H1 (cell line): Measurements from ENCODE around the gene ZDHHC11. TPM values are rescaled to one million over a fixed set of nuclear protein-coding genes. Genes with fewer than 3 reads are reported as not detected.
"Not testable (repeated sequence)": the region's sequence is repeated elsewhere in the genome, so short reads cannot be mapped to it uniquely, and the experiment has no call there.

Experiments
- CTCF ChIA-PET: fragments of 300-600 bp; sonication (Branson Sonifier 250); formaldehyde crosslinking; loops from one replicate; lab custom pipeline; 2021; ENCODE audit not compliant: partially characterized antibody; lab: Charles Lee
- POLR2A ChIA-PET: fragments of 300-600 bp; sonication (Branson Sonifier 250); formaldehyde crosslinking; loops from one replicate; lab custom pipeline; 2021; ENCODE audit warnings: inconsistent platforms; ENCODE audit not compliant: partially characterized antibody; lab: Charles Lee
- DNase-seq, 2 experiments: peaks; one replicate each; pipeline versions ENCODE4 v3.0.0 to v3.0.0-alpha.2; 2010 to 2022; ENCODE audit warnings: low spot score in 2 of 2, low read depth in 1 of 2, mixed read lengths in 1 of 2
- FAIRE-seq: peaks from 2 replicates; lab custom pipeline; 2011; peaks lifted over from hg19 to GRCh38; lab: Jason Lieb, UNC
- H2AFZ ChIP-seq: 2 replicates; pipeline ENCODE4 v1.8.1; 2012; ENCODE audit warnings: low read length, inconsistent platforms
- H2AK5ac ChIP-seq: 2 replicates; pipeline ENCODE4 v1.6.1; 2013; ENCODE audit warnings: low read depth, low read length
- H2BK120ac ChIP-seq: replicated peaks from 2 replicates; pipeline ENCODE3; 2013; ENCODE audit warnings: low read depth, low read length, inconsistent platforms
- H2BK12ac ChIP-seq: 2 replicates; pipeline ENCODE4 v1.6.1; 2013; ENCODE audit warnings: low read depth, low read length
- H2BK15ac ChIP-seq: 2 replicates; pipeline ENCODE4 v1.6.1; 2013; ENCODE audit warnings: low read length
- H2BK20ac ChIP-seq: 2 replicates; pipeline ENCODE4 v1.6.1; 2013; ENCODE audit warnings: low read length
- H2BK5ac ChIP-seq: 2 replicates; pipeline ENCODE4 v1.6.1; 2013; ENCODE audit warnings: low read depth, low read length
- H3K14ac ChIP-seq: 2 replicates; pipeline ENCODE4 v1.6.1; 2013; ENCODE audit warnings: inconsistent platforms; ENCODE audit not compliant: insufficient read length
- H3K18ac ChIP-seq: 2 replicates; pipeline ENCODE4 v1.6.1; 2013; ENCODE audit warnings: low read length; ENCODE audit errors: extremely low read depth
- H3K23ac ChIP-seq: 2 replicates; pipeline ENCODE4 v1.6.1; 2013; ENCODE audit warnings: inconsistent platforms; ENCODE audit not compliant: insufficient read length
- H3K23me2 ChIP-seq: 2 replicates; pipeline ENCODE4 v1.6.1; 2013; ENCODE audit warnings: low read depth, low read length
- H3K27ac ChIP-seq: 2 replicates; pipeline ENCODE4 v1.6.1; 2011; ENCODE audit warnings: low read depth, low read length, inconsistent platforms
- H3K27me3 ChIP-seq, 4 experiments: replicated peaks in 1 of 4; 1 replicate in 1 of 4; 2 replicates in 3 of 4; pipeline versions ENCODE4 v1.6.1 to v1.8.1; 2011 to 2013; ENCODE audit warnings: low read length in 3 of 4, mild to moderate bottlenecking in 3 of 4, inconsistent platforms in 2 of 4, mixed read lengths in 2 of 4, moderate library complexity in 1 of 4; ENCODE audit not compliant: control insufficient read depth in 3 of 4, insufficient read depth in 3 of 4; ENCODE audit errors: extremely low read depth in 1 of 4
- H3K36me3 ChIP-seq, 4 experiments: 2 replicates each; pipeline versions ENCODE4 v1.6.1 to v1.8.1; 2011 to 2013; ENCODE audit warnings: mild to moderate bottlenecking in 4 of 4, low read length in 3 of 4, moderate library complexity in 2 of 4, control low read depth in 1 of 4, inconsistent platforms in 1 of 4; ENCODE audit not compliant: insufficient read depth in 4 of 4, control insufficient read depth in 2 of 4
- H3K4ac ChIP-seq: replicated peaks from 2 replicates; pipeline ENCODE3; 2013; ENCODE audit warnings: low read length, low read depth, mixed read lengths, inconsistent platforms; ENCODE audit not compliant: insufficient read length
- H3K4me1 ChIP-seq, 4 experiments: replicated peaks in 1 of 4; 1 replicate in 1 of 4; 2 replicates in 3 of 4; pipeline versions ENCODE4 v1.6.1 to v1.8.1; 2011 to 2013; ENCODE audit warnings: low read length in 3 of 4, inconsistent platforms in 2 of 4, mixed read lengths in 1 of 4; ENCODE audit not compliant: insufficient read depth in 4 of 4, control insufficient read depth in 3 of 4
- H3K4me2 ChIP-seq, 2 experiments: 2 replicates each; pipeline versions ENCODE4 v1.6.1 to v1.8.1; 2011 to 2013; ENCODE audit warnings: low read depth in 2 of 2, low read length in 2 of 2, control low read depth in 1 of 2, inconsistent platforms in 1 of 2, mild to moderate bottlenecking in 1 of 2; ENCODE audit not compliant: insufficient read depth in 1 of 2
- H3K4me3 ChIP-seq, 4 experiments: fragments of 200-600, 300-600 bp in 1 of 4; sonication (generic), shearing (Covaris generic), sonication (Bioruptor Twin) in 1 of 4; 2 replicates each; pipeline versions ENCODE4 v1.5.1 to v1.8.1; 2011 to 2016; ENCODE audit warnings: low read length in 4 of 4, low read depth in 3 of 4, control low read depth in 2 of 4, inconsistent platforms in 2 of 4, mild to moderate bottlenecking in 2 of 4, mixed read lengths in 1 of 4, moderate library complexity in 1 of 4; ENCODE audit not compliant: insufficient read depth in 2 of 4; ENCODE audit errors: extremely low read depth in 1 of 4
- H3K56ac ChIP-seq: replicated peaks from 2 replicates; pipeline ENCODE3; 2013; ENCODE audit warnings: low read depth, mild to moderate bottlenecking, mixed read lengths, low read length, inconsistent platforms; ENCODE audit not compliant: insufficient read length
- H3K79me1 ChIP-seq: 2 replicates; pipeline ENCODE4 v1.6.1; 2013; ENCODE audit warnings: low read depth, low read length, control low read depth
- H3K79me2 ChIP-seq, 2 experiments: 2 replicates each; pipeline versions ENCODE4 v1.6.1 to v1.8.1; 2012 to 2013; ENCODE audit warnings: low read length in 2 of 2, mild to moderate bottlenecking in 2 of 2, inconsistent platforms in 1 of 2; ENCODE audit not compliant: insufficient read depth in 2 of 2, control insufficient read depth in 1 of 2
- H3K9ac ChIP-seq, 4 experiments: replicated peaks in 1 of 4; 1 replicate in 1 of 4; 2 replicates in 3 of 4; pipeline versions ENCODE4 v1.6.1 to v1.8.1; 2011 to 2013; ENCODE audit warnings: low read depth in 3 of 4, low read length in 3 of 4, control low read depth in 2 of 4, mild to moderate bottlenecking in 2 of 4, moderate library complexity in 2 of 4, inconsistent platforms in 1 of 4; ENCODE audit errors: extremely low read depth in 1 of 4
- H3K9me3 ChIP-seq, 2 experiments: 2 replicates each; pipeline versions ENCODE4 v1.6.1 to v1.8.1; 2012 to 2013; ENCODE audit warnings: mild to moderate bottlenecking in 2 of 2, moderate library complexity in 2 of 2, control low read depth in 1 of 2, inconsistent platforms in 1 of 2, low read depth in 1 of 2, low read length in 1 of 2, mixed read lengths in 1 of 2; ENCODE audit not compliant: insufficient read depth in 2 of 2
- H4K20me1 ChIP-seq, 2 experiments: replicated peaks in 1 of 2; 2 replicates each; pipeline versions ENCODE3 to v1.8.1; 2011 to 2013; ENCODE audit warnings: inconsistent platforms in 2 of 2, low read length in 2 of 2, mild to moderate bottlenecking in 1 of 2; ENCODE audit not compliant: insufficient read depth in 2 of 2, control insufficient read depth in 1 of 2
- H4K5ac ChIP-seq: 2 replicates; pipeline ENCODE4 v1.6.1; 2013; ENCODE audit warnings: low read length, low read depth, mixed read lengths, inconsistent platforms; ENCODE audit not compliant: insufficient read length
- H4K8ac ChIP-seq: 2 replicates; pipeline ENCODE4 v1.8.0; 2013; ENCODE audit warnings: mild to moderate bottlenecking, moderate library complexity, low read length, inconsistent platforms; ENCODE audit not compliant: insufficient read depth; ENCODE audit errors: extremely low read depth
- H4K91ac ChIP-seq: replicated peaks from 2 replicates; pipeline ENCODE3; 2013; ENCODE audit warnings: low read length, mixed read lengths, inconsistent platforms; ENCODE audit not compliant: insufficient read length
- WGBS, 2 experiments: shearing (Covaris generic) in 1 of 2; methylation state at CpG; one replicate each; pipeline versions ENCODE4 v1.1.6 to v1.1.7; 2013 to 2015; ENCODE audit warnings: low lambda C conversion rate in 2 of 2, mixed read lengths in 2 of 2, inconsistent platforms in 1 of 2, low coverage in 1 of 2, missing lambda C conversion rate in 1 of 2; ENCODE audit not compliant: insufficient replicate concordance in 2 of 2, insufficient coverage in 1 of 2, insufficient read length in 1 of 2; ENCODE audit errors: extremely low coverage in 1 of 2, missing lambda C conversion rate in 1 of 2; 5-methylcytosine and 5-hydroxymethylcytosine counted together
- polyA plus RNA-seq, 7 experiments: library from polyadenylated mRNA; depleted of rRNA in 3 of 7; stranded (reverse) in 5 of 7; unstranded in 2 of 7; fragments of >200 nt in 5 of 7; fragments of 200-250 nt in 2 of 7; gene quantifications; 1 replicate in 5 of 7; 2 replicates in 1 of 7; 4 replicates in 1 of 7; pipeline versions ENCODE4 v1.2.1 to v1.2.3, GENCODE V29; 2011 to 2013; ENCODE audit warnings: missing spikeins in 2 of 7, mixed read lengths in 2 of 7
- total RNA-seq: library from RNA; stranded (reverse); fragmentation: NEBNext Ultra II Directional; extraction: Animal tissue kit (Norgen Biotek cat#: 25700); gene quantifications from 2 replicates; pipeline ENCODE4 v1.2.1, GENCODE V29; 2021

ZDHHC11 gene
- total and polyA plus RNA-seq, 2 of the 8 experiments (the other 6 are each of a cell fraction or from before 2014, with no cell fraction given): 4.7 to 16.6 TPM

DNA sequence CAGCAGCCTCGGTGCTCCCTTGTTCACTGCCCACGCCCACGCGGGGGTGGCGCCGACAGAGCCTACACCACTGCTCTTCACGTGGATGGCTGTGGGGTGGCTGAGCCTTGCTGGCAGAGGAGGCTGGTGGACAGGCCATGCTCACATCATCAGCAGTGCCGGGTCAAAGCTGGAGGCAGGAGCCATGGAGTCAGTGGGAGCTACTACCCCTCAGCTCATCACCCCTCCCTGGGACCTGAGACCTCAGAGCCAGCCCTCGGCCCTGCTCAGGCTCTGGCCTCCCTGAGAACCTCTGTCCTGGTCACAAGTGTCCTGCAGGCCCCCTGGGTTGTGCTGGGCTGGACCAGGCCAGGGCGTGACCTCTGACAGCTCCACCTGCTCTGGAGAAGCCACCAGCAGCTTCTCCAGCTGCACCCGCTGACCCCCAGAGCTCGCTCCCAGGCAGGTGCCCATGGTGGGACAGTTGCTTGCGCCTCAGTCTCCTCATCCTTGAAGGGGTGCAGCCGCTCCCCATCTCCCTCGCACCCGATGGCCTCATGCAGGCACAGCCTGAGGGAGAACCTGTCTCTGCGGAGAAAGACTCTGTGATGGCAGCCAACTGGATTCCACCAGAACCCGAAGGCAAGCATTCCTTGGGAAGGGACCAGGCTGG is 75.8 kb downstream of the ZDHHC11 start:
- H3K4me3 ChIP-seq, H3K9me3 ChIP-seq, H3K9ac ChIP-seq, H2BK5ac ChIP-seq, H2BK12ac ChIP-seq, H3K23ac ChIP-seq, H3K14ac ChIP-seq, H3K23me2 ChIP-seq, H2AK5ac ChIP-seq, H2BK20ac ChIP-seq, H3K27me3 ChIP-seq, H4K8ac ChIP-seq, H3K4me2 ChIP-seq, FAIRE-seq, H3K4me1 ChIP-seq, POLR2A ChIA-PET, H4K5ac ChIP-seq, H3K4ac ChIP-seq, H3K27ac ChIP-seq, H3K56ac ChIP-seq, H3K79me1 ChIP-seq, H4K91ac ChIP-seq, H3K36me3 ChIP-seq, H2AFZ ChIP-seq, H3K18ac ChIP-seq, H2BK15ac ChIP-seq, H3K79me2 ChIP-seq, H2BK120ac ChIP-seq, H4K20me1 ChIP-seq: not testable (repeated sequence)
- WGBS, 2 experiments: 95% methylated on average over 18 of the region's 18 CpGs; no CpG with 5 or more reads in 1 of the 2 experiments
- DNase-seq: peak in 1 of 2 experiments; percentile 44
- CTCF ChIA-PET: interaction anchor here (0.5 to 3.4 kb wide), 3 partner anchors 11 to 161 kb away, joined by 3 to 19 read pairs (median 3); no protein-coding TSS in a partner anchor
